Measurements from ENCODE around the gene C9orf50. TPM values are rescaled to one million over a fixed set of nuclear protein-coding genes. Genes with fewer than 3 reads are reported as not detected.
A peak's percentile ranks its signal among the peaks of the same experiment; 100 is the strongest.

Gene C9orf50
- total RNA-seq, 1 experiment from 2014 or later = not detected

DNA sequence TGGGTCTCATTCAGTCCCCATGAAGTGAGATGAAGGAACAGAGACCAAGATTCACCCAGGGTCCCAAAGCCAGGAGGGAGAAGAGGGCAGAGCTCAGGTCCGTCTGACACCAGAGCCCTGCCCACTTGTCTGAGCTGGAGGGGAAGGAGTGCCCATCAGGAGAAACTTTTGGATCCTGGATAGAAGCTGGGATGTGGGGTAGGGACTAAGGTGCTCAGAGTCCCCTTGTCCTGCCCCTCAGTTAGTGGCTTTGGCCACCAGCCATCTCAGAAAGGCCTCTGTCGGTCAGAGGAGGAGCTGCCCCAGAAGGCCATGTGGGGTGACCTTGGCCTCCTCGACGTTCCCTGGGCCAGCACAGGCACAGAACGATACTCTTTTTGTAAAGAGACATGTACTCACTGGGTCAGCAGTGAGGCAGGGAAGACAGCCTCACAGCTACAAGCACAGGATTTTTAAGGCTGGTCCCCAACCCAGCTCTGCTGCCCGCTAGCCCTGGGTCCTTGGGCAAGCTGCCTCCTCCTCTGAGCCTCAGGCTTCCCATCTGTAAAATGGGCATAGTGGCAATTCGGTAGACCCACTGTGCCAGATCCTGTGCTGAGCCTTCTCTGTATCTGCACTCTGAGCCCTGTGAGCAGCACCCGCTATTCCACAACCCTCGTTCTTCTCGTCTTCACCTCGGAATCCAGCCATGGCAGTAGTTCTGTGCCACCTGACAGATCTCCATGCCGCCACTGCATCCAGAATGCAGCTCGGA lies 49.4 kb downstream of the C9orf50 start:
- ChIA-PET POLR2A (no interaction called here), CTCF (interaction anchor here (0.6 kb wide), 1 partner anchor 75 kb away, joined by 3 read pairs; no protein-coding TSS in a partner anchor)
- DNase-seq = no peak
- H3K27ac Mint-ChIP-seq (ENCODE audit: unreplicated experiment) = peak overlapping the region; percentile 88
- Histone ChIP-seq H3K36me3 (ENCODE audit: control insufficient read depth, insufficient read depth, low read length) (no peaks in the 10 kb centered on the region), H3K4me3 (ENCODE audit: low read depth, low read length) (no peak overlapping the region), H3K9me3 (0 out of 2 replicates have a peak, but pooled peaks cover 4% of the 10 kb centered on the region), H3K4me1 (peaks cover 31% of the 10 kb centered on the region), H3K27me3 (replicated peaks; ENCODE audit: control insufficient read depth, insufficient read depth, low read length) (no peaks in the 10 kb centered on the region)
- BruUV-seq (replicated peaks) = no TSS peak
- peaks cover 35% of the 10 kb centered on the region for H3K4me1 Mint-ChIP-seq (ENCODE audit: low read depth, unreplicated experiment)
- intact Hi-C loops (cut with micrococcal nuclease; ENCODE audit: unreplicated experiment) = no loop called here
- H3K27me3 Mint-ChIP-seq (ENCODE audit: insufficient read depth, unreplicated experiment) = no peaks in the 10 kb centered on the region
- peak overlapping the region; percentile 20 for H3K4me3 Mint-ChIP-seq (ENCODE audit: unreplicated experiment)
- TF ChIP-seq, protein P1, sequence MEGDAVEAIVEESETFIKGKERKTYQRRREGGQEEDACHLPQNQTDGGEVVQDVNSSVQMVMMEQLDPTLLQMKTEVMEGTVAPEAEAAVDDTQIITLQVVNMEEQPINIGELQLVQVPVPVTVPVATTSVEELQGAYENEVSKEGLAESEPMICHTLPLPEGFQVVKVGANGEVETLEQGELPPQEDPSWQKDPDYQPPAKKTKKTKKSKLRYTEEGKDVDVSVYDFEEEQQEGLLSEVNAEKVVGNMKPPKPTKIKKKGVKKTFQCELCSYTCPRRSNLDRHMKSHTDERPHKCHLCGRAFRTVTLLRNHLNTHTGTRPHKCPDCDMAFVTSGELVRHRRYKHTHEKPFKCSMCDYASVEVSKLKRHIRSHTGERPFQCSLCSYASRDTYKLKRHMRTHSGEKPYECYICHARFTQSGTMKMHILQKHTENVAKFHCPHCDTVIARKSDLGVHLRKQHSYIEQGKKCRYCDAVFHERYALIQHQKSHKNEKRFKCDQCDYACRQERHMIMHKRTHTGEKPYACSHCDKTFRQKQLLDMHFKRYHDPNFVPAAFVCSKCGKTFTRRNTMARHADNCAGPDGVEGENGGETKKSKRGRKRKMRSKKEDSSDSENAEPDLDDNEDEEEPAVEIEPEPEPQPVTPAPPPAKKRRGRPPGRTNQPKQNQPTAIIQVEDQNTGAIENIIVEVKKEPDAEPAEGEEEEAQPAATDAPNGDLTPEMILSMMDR (IDR thresholded peaks at IDR 0.05; ENCODE audit: insufficient read depth in 1 of 2, low read depth in 1 of 2, low read length in 1 of 2, severe bottlenecking in 1 of 2, unreplicated experiment in 1 of 2) = no peak
- peaks cover 23% of the 10 kb centered on the region for H3K36me3 Mint-ChIP-seq (ENCODE audit: insufficient read depth, unreplicated experiment)
- peaks cover 18% of the 10 kb centered on the region for H3K9me3 Mint-ChIP-seq (ENCODE audit: unreplicated experiment)

DNA sequence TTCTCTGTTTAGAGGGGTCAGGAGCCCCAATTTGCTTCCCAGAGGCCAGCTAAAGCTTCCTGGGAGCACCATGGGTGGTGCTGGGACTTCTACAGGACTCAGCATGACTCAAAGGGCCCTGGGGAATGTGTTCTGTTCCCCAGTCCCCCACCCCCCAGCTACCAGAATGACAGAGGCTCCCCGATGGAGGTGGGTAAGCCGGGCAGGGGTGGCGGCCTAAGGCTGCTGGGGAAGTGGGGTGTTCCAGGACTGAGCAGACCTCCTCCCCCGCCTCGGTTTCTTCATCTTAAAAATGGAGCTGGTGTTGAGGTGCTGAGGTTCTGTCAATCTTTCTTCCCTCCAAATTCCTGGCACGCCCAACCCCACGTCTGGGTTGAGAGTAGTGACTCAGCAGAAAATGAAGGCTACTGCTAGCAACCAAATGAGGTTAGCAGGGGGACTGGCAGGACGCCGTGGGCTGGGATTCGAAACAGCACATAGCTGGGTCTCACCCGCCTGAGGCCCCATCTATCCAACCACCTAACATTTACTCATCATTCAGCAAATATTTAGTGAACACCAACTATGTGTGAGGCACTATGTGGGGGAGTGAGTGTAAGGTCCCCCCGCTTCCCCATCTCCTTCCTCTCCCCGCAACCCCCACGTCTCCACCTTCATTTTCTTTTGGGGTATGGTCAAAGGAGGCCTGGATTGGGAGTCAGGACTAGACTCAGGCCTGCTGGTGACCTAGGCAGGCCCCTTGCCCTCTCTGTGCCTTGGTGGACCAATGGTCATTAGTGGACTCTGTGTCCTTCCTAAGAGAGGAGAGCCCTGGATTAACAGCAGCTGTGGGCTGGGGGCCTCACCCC lies 50.2 kb downstream of the C9orf50 start:
- DNase-seq = peak; percentile 56 to 74
- BruUV-seq (replicated peaks) = no TSS peak

More for the DNA sequence above, 50.2 kb downstream of the C9orf50 start:
- Mint-ChIP-seq H3K36me3 (ENCODE audit: insufficient read depth, unreplicated experiment) (peaks cover 17% of the 10 kb centered on the region), H3K9me3 (ENCODE audit: unreplicated experiment) (peaks cover 10% of the 10 kb centered on the region), H3K4me1 (ENCODE audit: low read depth, unreplicated experiment) (peaks cover 27% of the 10 kb centered on the region), H3K4me3 (ENCODE audit: unreplicated experiment) (peak overlapping the region; percentile 20), H3K27ac (ENCODE audit: unreplicated experiment) (peak overlapping the region; percentile 88), H3K27me3 (ENCODE audit: insufficient read depth, unreplicated experiment) (no peaks in the 10 kb centered on the region)
- TF ChIP-seq, protein P1 (IDR thresholded peaks at IDR 0.05; ENCODE audit: insufficient read depth in 1 of 2, low read depth in 1 of 2, low read length in 1 of 2, severe bottlenecking in 1 of 2, unreplicated experiment in 1 of 2) = no peak
- no peak overlapping the region for H3K4me3 ChIP-seq (ENCODE audit: low read depth, low read length)
- no peaks in the 10 kb centered on the region for H3K36me3 ChIP-seq (ENCODE audit: control insufficient read depth, insufficient read depth, low read length)
- peaks cover 31% of the 10 kb centered on the region for H3K4me1 ChIP-seq
- no peaks in the 10 kb centered on the region for H3K27me3 ChIP-seq (replicated peaks; ENCODE audit: control insufficient read depth, insufficient read depth, low read length)
- CTCF ChIA-PET = interaction anchor here (0.6 to 1.4 kb wide), 2 partner anchors 74 kb away, joined by 3 to 4 read pairs; no protein-coding TSS in a partner anchor
- intact Hi-C loops (cut with micrococcal nuclease; ENCODE audit: unreplicated experiment) = no loop called here
- H3K9me3 ChIP-seq = 0 out of 2 replicates have a peak, but pooled peaks cover 4% of the 10 kb centered on the region
- POLR2A ChIA-PET = interaction anchor here (1.0 kb wide), 1 partner anchor 13 kb away, joined by 4 read pairs; no protein-coding TSS in a partner anchor
